Muscle of arm (tissue), 12 donors: ENCODE results near the gene CCDC78. TPM values are rescaled to one million over a fixed set of nuclear protein-coding genes. Genes with fewer than 3 reads are reported as not detected.
"Not testable (repeated sequence)": the region's sequence is repeated elsewhere in the genome, so short reads cannot be mapped to it uniquely, and the experiment has no call there.

Source experiments
- DNase-seq: peaks from one replicate; pipeline ENCODE4 v3.0.0-alpha.2; 2013
- polyA plus RNA-seq, 12 donors: library from polyadenylated mRNA; unstranded; fragments of 120-200 nt; gene quantifications; one replicate each; pipeline ENCODE4 v1.2.1, GENCODE V29; 2013; ENCODE audit not compliant: insufficient read length in 12 of 12

The CCDC78 gene
- polyA plus RNA-seq, 12 donors: 0.58 to 1.5 (median 0.86) TPM; not detected in 2

- DNase-seq: no peak
Measured at GRCh38 chr16:725041-725376, 1.2 kb downstream of the CCDC78 start.

GRCh38 chr16:724188-725040 is 1.8 kb downstream of the CCDC78 start:
- DNase-seq: no peak

DNA sequence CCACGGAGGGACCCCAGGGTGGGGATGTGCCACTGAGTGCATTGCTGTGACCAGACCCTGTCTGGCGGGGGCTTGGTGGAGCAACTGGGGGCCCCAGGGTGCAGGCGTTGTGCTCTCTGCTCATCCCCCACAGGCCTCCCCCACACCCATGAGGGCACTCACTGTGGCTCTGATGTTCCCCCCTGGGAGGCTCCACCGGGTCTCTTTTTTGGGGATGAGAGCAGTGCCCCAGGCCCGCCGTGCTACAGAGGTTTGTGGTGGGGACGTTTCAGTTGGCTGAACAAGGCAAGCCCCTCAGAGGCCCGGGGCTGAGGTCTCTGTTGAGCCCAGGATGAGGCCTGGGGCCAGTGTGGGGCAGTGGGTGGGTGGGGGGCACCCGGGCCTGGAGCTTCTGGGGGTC is 2.5 kb downstream of the CCDC78 start:
- no peak for DNase-seq

- no peak for DNase-seq
Measured at GRCh38 chr16:722835-723633, 3.2 kb downstream of the CCDC78 start.

GRCh38 chr16:721765-722540 is 4.3 kb downstream of the CCDC78 start:
- no peak for DNase-seq

DNA sequence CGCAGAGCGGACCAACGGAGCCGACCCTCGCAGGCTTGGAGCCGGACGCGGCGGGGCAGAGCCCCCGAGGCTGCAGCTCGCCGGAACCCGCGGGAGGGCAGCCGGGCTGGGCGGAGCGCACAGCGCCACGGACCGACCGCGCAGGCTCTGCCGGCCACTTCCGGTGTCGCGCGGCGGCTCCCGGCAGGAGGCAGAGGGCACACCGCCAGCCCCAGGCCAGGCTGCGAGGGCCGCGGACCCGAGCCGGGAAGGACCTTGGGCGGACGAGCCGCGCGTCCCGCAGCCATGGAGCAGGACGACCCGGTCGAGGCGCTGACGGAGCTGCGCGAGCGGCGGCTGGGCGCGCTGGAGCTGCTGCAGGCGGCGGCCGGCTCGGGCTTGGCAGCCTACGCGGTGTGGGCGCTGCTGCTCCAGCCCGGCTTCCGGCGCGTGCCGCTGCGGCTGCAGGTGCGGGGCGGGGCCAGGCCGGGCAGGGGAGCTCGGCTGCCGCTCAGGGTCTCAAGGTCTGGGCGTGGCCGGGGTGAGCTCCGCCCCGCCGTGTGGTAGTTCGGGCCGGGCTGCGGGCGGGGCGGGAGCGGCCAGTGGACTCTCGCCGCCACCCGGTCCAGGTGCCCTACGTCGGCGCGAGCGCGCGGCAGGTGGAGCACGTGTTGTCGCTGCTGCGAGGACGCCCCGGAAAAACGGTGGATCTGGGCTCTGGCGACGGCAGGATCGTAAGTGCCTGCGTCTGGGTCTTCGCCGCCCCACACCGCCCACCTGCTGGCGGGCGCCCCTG is 5.1 kb downstream of the CCDC78 start, which contains the start of gene ANTKMT:
TSS of gene ANTKMT (plus strand) at position 157 of the 775 bp plus-strand sequence. CDS start at position 286, 129 bp downstream.
- DNase-seq: peak; percentile 57

DNA sequence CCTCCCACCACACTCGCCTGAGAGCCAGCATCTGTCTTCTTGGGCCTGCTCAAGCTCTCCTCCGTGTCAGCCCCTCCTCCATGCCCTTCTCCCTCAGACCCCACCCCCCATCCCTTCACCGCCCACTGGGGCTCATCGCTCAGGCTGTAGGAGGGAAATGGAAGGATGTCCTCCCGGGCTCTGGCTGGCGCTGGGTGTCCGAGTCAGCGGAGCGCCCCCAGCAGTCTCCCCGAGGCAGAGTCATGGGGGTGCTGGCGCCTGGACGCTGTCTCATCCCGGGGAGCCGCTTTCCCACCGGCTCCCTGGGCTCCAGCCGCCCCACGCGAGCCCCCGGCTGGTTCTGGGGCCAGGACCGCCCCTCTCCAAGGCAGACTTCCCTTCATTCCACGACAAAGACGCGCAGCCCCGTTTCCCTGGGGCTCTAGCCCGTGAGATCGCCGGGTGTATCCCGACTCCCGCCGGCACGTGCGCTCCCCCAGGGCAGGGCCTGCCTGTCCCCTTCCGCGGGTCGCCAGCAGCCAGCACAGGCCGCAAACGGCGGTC is 5.7 kb downstream of the CCDC78 start:
- DNase-seq: peak; percentile 73

- no peak for DNase-seq
Measured at GRCh38 chr16:719815-720446, 6.3 kb downstream of the CCDC78 start.

DNA sequence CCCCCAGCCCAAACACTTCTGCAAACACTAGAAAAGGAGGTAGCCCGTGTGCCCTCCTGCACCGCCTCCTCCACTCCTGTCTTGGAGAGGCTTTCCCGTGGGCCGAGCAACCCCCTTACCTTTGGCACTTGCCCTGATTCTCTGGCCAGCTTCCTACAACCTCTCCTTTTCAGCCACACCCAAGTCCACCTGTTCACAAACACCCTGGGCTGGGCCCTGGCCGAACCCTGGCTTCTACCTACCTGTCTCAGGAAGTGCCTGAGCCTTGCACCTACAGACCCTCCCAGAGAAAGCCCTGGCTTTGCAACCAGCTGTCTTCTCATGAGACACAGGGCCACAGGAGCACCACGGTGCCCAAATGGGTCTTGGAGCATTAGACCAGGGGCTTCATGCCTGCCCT is 7.3 kb downstream of the CCDC78 start:
- no peak for DNase-seq

DNA sequence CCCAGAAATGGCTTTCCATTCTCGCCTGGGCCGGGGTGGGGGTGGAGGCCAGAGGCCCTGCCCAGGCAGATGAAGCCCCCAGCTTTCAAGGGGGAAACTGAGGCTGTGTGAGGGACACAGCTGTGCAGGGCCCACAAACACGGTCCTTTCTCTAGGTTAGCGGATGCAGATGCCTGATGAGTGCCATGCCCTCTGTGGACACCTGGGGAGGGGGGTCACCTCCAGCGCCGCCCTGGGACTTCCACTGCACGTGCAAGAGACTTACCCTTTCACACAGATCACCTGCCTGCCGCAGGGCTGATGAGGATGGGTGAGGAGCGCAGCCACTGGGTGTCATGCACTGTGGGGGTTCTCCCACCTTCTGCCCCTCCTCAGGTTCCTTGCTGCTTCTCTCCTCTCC is 7.9 kb downstream of the CCDC78 start:
- DNase-seq: no peak

- no peak for DNase-seq
Measured at GRCh38 chr16:717450-718245, 8.6 kb downstream of the CCDC78 start.

GRCh38 chr16:716768-717325 is 9.4 kb downstream of the CCDC78 start:
- no peak for DNase-seq

DNA sequence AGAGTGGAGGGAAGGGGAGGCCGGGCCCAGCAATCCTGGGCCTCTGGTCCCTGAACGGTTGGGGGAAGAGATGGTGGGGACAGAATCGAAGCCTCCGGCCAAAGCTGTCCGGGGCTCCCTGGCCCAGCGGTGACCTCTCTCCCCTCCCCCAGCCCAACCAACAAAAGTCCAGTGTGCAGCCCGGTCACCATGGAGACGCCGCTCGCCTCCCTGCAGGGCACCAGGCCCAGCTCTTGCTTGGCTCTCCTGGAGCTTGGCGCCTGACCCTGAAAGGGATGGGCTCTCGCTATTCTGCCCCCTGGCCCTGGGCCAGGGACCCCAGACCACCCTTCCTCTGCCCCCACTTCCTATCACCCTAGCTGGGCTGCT is 10.1 kb downstream of the CCDC78 start:
- no peak for DNase-seq

- DNase-seq: no peak
Measured at GRCh38 chr16:715477-716199, 10.6 kb downstream of the CCDC78 start.

DNA sequence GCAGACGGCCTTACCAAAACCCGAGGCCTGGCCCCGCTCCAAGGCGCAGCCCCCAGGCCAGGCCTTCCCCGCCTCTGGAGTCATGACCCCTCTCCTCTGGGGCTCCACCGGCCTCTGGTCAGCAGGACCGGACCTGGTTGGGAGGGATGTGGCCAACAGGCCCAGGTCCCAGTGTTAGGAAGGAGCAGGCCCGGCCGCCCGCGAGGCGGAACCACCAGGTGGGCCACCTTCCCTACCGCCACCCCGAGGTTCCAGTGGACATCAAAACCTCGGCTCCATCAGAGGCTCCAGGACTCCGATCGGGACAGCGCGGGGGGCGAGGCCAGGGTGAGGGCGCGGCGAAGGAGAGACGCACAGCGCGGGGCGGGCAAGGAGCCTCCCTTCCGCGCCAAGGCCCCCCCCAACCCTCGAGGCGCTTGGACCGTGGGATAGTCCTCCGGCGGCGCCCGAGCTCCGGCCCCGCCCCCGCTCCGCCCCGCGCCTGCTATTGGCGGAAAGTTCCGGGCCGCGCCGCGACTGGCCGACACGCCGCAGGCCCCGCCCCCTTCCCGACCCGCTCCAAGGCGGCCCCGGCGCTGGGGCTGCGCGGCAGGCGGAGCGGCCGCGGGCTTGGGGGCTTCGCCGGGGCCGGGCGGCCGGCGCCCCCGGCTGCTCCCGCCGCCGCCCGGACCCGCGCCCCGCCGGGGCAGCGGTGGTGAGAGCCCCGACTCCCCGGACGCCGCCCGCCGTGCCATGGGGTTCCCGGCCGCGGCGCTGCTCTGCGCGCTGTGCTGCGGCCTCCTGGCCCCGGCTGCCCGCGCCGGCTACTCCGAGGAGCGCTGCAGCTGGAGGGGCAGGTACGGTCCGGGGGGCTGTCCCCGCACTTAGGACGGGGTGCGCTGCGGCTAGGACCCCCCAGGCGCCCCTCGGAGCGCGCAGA is 11.4 kb downstream of the CCDC78 start, which contains the start of gene METRN:
TSS of gene METRN (plus strand) at position 561 of the 919 bp plus-strand sequence. CDS start at position 733, 172 bp downstream.
- DNase-seq: peak; percentile 90

- no peak for DNase-seq
Measured at GRCh38 chr16:714079-714478, 12.2 kb downstream of the CCDC78 start.

- DNase-seq: not testable (repeated sequence)
Measured at GRCh38 chr16:712740-713250, 13.4 kb downstream of the CCDC78 start.
